Peyer's patch (tissue), 4 donors: ENCODE data around the gene NNT.

Source experiments
- CTCF ChIP-seq, 6 experiments: fragments of 450-650 bp in 4 of 6; fragments of 200-600 bp in 2 of 6; sonication (generic) in 1 of 6; IDR thresholded peaks; one replicate each; pipeline ENCODE4 v1.5.1; 2017 to 2019; ENCODE audit warnings: antibody characterized with exemption in 6 of 6, mild to moderate bottlenecking in 3 of 6, moderate library complexity in 1 of 6
- POLR2A ChIP-seq, 2 donors: fragments of 450-650 bp; IDR thresholded peaks; one replicate each; pipeline ENCODE4 v1.5.1; 2017; ENCODE audit warnings: antibody characterized with exemption in 2 of 2, mild to moderate bottlenecking in 2 of 2, moderate library complexity in 2 of 2

DNA sequence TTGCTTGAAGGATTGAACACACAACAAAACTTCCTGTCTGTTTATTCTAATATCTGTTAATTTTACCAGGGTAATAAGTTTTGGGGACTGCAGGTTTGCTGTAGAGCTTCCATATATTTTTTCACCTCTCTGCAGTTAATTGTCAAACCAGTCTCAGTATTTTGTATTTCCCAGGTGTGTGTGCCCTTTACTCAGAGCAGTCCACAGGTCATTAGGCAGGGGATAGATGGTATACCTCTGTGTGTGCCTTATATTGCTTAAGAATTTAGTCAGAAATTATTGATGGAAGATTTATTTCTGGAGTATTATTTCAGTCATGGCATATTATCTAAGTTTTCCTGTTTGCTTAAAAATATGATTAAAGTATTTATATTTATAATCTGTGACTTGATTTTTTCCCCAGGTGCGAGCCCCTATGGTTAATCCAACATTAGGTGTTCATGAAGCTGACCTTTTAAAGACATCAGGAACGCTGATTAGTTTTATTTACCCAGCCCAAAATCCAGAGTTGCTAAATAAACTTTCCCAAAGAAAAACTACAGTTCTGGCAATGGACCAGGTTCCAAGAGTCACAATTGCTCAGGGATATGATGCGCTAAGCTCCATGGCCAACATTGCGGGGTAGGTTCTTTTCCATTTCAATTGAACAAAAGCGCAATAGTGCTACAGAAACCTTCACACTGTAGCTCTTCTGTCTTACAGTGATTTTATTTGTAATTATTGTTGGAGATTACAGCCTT lies 12.6 kb downstream of the NNT start:
- no peak for TF ChIP-seq CTCF (IDR thresholded peaks at IDR 0.05)
- TF ChIP-seq POLR2A (IDR thresholded peaks at IDR 0.05), result no peak
